Limb (tissue), 2 donors: Measurements from ENCODE around the gene PRICKLE2.

ENCODE experiments used
- DNase-seq, 2 donors: peaks; one replicate each; pipeline ENCODE4 v3.0.0-alpha.2; 2016; ENCODE audit errors: extremely low spot score in 2 of 2

Gene PRICKLE2

DNA sequence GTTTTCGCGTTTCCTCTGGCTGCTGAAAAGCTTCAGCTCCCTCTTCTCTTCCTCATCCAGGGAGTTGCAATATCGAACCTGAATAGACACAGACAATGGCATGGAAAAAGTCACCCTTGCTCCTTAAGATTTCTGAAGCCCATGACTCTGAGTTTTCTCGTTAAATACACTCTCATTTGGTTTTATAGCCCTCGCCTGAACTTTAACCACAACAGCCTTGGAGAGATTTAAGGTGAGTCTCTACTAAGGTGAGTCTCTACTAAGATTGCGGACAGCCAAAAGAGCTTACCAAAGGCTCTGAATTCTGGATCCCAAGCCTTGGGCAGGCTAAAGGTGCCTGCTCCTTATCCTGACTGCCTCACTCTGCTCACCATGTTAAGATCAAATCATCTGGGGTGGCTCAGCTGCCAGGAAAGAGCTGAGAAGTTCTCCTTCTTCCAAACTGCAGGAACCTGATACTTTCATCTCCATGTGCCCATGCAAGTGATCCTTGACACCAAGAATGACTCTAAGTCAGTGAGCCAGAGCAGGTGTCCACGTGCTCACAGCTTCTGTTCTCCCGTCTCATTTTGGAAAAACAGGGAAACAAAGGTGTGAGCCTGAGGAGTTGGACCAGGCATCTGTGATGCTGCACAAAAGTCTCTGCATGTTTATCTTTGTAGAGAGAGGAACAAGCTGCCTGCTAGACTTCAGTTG lies 65.1 kb downstream of the PRICKLE2 start:
- DNase-seq = no peak

DNA sequence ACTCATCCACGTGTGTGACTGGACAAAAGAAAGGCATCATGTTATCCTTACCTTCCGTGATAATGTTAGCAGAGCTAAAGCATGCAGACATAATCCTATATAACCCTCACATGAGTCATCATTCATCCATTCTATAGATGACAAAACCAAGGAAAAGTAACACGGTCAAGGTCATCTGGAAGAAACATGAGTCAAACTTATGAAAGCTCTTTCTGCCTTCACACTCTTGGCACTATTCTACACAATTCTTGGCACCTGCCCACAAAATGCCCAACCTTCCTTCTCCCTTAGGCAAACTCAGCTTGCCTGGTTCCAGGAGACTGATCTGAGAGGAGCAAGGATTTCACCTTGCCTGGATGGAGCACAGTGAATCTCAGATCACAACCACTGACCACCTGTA lies 66.9 kb downstream of the PRICKLE2 start:
- DNase-seq = no peak

DNA sequence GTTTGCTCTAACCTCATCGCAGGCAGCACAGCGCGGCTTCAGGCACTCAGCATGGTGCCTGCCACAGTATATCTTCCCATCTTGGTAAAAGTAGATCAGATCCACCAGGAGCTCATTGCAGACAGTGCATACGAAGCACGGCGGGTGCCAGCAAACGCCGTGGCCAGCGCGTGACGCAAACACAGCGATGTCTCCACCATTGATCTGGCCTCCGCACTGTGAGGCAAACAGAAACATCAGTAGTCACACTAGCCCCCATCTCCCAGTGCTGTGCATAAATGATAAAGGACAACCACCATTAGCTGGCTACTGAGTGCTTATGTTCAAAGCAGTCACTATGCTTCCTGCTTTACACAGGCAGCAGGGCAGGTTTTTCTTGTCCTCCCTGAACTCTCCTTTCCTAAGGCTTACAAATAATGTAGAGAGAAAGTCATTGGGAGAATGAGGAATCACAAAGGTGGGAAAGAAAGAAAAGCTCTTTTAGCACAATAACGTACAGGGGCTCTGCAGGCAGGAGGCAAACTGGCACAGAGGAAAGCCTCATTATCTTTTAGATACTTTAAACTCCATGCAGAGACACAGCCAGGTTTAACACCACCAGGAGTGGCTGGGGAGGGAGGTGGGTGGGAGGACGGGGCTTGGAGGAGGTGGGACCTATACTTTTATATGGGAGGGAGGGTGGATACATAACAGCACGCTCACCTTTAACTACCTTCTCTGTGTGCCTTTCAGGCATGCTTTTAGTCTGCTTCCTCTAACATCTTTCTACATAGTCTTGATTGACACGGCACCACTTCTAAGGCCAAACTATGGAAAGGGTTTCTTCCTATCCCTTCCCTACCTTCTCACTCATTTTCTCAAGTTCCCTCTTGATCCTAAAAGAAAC lies 67.9 kb downstream of the PRICKLE2 start:
- DNase-seq = no peak

DNA sequence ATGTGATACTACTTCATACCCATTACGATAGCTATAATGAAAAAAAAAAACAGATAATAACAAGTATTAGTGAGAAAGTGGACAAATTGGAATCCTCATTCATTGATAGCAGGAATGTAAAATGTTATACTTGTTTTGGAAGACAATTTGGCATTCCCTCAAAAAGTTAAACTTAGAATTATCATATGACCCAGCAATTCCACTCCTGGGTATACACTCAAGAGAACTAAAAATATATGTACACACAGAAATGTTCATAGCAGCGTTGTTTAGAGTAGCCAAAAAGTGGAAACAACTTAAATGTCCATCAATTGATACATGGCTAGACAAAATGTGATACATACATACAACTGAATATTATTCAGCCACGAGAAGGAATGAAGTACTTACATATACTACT lies 69.9 kb downstream of the PRICKLE2 start:
- no peak for DNase-seq

DNA sequence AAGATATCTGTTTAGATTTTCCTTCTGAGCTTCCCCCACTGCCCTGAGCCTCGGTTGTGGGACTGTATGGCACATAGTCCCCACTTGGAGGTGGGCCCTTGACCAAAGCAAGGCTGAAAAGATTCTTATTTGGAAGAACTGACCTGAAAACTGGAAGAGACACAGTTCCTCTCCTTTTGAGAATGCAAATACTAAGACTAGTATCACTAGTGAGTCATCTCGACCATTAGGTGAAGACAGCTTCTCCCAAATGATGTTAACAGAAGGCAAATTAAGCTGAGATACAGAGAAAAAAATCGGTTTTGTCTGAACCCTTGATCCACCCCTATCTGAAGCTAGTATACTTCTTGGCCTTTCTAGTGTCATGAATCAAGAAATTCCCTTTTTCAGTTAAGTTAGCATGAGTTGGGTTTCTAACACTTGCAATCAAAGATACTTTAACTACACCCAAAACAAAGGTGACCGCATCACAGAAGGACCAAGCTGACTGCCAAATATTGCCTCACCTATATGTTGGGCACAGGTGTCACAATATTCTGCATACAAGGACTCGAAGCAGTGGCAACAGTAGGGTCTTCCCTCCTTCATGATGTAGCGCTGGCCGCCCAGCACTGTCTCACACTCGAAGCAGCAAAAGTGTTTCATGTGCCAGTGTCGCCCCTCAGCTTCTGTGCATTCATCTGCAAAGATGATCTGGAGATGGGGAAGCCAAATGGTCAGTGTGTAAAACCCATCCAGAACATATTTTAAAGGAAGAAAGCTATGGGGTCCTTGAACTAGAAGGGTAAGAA lies 72.4 kb downstream of the PRICKLE2 start:
- DNase-seq = no peak

DNA sequence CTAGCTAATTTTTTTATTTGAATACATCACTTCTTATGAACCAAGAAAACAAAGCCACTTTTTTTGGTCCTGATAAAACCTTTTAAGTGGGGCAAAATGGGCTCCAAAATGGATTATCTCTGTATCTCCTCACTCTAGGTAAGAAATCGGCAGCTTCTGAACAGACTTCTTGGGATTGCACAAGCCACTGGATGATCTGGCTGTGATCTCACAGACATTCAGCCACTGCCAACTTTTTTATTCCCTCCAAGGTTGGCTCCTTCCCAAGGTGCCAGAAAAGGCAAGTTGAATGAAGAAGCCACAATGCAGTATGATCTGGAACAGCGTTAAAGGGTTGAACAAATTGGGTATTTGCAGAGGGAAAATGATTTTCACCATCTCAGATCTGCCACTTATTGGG lies 73.2 kb downstream of the PRICKLE2 start:
- no peak for DNase-seq

DNA sequence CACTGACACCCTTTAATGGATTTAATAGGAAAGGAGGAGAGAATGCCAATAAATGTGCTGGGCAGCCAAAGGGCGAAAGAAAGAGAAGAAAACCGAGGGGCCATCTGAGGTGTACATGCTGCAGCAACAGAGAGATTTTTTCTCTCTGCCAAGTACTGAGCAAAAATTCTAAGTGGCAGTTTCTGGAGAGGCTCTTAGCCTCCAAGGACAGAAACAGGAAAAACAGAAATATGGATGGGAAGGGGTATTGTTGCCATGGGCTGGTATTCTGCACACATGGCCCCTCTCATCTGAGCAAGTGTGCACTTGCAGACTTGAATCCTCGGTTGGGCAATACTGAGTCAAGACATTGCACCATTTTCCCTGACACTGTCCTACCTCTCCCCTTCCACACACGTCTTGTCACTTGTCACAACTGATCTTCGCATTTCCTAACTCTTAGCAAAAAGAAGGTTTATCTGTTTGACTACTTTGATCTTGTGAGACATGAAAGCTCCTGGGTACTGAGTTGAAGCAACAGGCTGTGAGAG lies 73.9 kb downstream of the PRICKLE2 start:
- DNase-seq = no peak

DNA sequence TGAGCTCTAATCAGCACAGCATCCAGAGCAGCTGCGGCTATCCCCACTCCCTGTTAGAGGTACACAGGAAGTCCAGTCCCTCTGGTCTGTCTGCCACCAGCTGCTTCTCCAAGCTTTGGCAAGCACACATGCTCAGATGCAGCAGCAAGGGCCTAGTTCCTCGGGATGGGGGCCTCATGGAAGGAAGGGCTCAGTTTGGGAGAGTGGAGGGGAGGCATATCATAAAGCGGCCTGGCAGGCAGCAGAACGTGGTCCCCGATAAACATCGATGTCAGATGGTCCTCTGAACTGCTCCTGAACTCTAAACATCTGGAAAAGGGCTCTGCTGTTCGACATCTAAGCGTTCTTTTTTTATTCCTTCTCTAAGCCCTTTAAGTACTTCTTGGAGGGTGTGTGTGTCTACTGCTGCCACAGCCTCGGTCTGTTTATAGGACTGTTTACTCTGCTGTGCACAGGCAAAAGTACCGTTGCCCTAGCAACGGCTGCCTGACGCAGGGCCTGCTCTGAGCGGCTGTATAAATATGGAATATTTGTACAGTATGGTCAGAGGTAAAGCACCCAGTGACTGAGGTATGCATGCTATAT lies 74.6 kb downstream of the PRICKLE2 start:
- DNase-seq = peak; percentile 81 to 97

DNA sequence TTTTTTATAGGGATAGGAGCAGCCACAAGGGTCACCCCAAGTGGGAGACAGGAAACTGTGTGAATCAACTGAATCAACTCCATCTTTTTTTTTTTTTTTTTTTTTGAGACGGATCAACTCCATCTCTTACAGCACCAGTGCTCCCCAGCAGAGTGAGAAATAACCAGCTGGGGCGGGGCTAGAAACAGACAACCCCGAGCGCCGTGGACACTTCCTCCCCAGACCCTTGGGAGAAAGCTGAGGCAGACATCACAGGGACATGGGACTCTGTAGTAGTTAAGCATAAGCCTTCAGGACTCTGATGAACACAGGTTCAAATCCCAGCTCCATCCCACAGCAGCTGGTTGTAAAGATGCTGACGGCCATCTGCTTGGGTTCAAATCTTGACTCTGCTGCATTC lies 75.4 kb downstream of the PRICKLE2 start:
- DNase-seq = no peak

DNA sequence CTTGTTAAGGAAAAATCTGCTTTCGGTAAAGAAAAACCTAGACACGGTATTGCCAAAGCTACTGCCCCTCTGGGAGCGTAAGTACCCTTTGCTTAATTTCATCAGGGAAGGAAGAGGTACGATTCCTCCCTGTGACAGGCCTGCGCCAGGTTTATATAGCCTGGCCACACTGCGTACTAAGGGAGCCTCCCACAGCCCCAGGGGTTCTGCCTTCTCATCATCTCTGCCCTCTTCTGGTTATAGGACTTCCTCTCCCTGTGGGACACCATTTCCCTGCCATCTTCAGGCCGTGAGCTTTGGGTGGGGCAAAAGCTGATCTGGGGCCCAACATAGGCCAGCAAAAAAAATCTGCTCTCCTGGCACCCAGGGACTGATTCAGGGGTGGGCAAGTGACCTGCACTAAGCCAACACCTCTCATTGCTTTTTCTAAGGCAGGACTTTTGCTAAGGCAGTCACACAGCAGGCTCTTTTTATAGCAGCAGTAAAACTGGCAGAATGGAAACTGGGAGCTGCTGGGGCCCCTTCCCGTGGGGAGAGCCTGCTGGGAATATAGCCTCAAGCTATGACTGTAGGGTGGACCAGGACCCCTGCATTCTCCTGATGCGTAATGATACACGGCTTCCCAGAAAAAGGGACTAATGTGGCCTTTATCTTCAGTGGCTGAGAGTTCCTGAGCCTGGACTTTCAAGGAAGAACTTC lies 76.2 kb downstream of the PRICKLE2 start:
- no peak for DNase-seq

DNA sequence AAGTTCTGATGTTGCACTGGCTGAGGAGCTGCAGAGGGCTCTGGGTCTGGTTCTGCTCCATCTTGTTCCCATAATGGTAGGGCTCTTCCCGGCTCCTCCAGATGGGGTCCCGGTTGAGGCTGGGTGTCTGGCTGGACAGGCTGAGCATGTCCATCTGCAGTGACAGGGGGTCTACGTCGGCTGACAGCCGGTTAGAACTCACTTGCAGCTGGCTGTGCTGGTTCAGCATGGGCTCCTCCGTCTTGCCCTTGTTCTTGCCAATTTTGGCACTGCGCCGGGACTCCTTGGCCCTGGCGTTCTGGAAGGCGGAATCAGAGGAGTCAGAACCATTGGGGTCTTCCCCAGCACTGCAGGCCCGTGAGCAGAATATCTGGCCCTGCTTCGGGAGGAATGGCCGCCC lies 78.1 kb downstream of the PRICKLE2 start:
- DNase-seq = no peak

DNA sequence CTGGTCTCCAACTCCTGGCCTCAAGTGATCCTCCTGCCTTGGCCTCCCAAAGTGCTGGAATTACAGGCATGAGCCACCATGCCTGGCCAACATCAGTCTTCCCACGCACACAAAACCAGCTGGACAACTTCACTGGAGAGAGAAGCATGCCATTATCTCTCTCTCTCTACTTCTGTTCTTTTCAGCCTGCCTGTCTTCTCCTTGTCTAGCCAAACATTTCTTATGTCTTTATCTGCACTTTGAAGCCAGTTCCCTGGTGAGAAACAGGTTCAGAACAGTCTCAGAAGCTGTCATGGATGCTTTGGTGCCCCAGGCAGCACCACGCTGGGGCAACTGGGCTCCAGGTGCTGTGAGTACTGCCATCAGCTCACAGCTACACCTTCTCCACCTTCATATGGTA lies 79.8 kb downstream of the PRICKLE2 start:
- no peak for DNase-seq

DNA sequence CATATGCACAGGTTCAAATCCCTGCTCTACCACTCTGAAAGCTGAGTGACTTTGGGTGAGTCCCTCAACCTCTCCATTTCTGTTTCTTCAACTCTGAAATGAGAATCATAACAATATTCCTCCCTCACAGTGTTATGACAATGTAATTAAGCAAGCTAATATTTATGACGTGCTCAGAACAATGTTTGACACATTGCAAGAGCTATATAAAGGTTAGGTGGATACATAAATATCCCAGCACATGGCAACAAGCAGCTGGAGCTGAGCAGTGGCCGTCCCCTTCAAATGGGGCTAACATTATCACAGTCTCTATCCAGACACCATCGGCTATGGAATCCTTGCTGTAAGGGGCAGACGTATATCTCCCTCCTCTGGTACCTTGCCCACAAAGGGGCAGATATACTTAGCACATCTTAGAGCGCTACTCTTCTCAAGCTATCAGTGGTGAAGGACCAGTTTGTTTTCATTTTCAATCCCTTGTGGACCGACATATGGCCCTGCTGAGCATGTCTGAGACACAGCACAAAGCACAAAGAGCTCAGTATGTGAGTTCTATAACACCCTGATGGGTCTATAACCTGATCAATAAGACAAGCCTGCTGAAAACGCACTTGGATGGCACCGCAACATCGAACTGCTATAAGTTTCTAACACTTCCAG lies 80.9 kb downstream of the PRICKLE2 start:
- DNase-seq = no peak

DNA sequence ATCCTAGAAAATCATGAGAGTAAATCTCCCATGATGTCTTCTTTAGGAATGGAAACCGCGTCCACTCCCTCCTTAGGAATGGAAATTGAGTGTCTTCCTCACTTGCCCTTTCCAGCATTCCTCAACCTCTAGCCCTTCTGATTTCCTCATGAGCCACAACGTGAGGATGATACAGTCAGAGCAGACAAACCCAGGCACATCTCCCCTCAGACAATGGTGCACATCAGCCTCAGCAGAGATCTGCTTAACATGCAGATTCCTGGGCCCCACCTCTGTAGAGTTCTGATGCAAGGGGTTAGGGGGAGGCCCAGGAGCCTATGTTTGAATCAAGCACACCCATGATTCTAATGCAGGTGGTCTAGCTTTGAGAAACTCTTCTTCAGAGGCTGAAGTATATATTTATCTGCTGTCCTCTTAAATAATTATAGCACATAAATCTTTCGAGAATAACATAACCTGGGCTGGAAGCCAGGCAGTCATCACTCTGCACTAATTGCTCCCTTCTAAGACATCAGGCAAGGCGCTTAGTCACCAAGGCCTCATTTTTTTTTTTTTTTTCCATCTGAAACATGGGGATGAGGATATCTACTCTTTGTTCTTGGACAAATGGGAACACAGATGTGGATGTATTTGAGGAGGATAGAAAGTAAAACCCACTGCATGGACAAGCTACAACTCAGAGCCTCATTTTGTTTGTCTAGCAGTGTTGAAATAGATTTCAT lies 81.7 kb downstream of the PRICKLE2 start:
- no peak for DNase-seq

DNA sequence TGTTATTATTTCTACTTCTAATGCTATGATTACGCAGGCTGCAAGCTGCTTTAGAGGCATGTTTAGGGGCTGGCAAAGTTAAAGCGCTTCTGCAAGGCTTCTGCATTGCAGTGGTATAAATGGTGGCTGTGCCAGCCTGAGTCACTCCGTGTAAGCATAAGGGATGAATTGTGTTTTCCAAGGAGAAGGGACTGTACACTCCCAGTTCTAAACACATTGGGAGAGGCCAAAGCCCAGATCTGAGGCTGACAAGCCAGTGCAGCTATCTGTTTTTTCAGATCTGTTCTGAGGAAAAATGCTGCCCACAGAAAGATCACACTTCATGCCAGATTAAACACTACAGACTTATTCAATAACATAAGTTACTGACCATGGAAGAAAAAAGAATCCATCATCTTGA lies 83.8 kb downstream of the PRICKLE2 start:
- no peak for DNase-seq

DNA sequence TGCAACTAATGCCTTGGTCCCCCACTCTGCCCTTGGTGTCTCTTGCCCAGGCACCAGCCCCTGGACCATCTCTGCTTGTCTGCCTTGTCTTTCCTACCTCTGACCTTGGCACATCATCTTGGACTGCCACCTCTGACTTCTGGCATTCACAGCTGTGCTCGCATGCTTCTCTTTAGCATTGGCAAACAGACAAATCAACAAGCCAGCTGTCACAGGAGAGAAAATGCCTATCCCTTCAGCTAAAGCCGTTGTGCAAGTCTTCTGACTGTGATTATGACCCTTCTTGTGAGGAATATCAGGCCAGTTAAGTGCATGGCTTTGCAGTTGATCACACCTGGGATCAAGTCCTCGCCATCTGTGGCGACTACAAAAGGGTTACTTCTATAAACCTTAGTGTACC lies 84.6 kb downstream of the PRICKLE2 start:
- DNase-seq = no peak

DNA sequence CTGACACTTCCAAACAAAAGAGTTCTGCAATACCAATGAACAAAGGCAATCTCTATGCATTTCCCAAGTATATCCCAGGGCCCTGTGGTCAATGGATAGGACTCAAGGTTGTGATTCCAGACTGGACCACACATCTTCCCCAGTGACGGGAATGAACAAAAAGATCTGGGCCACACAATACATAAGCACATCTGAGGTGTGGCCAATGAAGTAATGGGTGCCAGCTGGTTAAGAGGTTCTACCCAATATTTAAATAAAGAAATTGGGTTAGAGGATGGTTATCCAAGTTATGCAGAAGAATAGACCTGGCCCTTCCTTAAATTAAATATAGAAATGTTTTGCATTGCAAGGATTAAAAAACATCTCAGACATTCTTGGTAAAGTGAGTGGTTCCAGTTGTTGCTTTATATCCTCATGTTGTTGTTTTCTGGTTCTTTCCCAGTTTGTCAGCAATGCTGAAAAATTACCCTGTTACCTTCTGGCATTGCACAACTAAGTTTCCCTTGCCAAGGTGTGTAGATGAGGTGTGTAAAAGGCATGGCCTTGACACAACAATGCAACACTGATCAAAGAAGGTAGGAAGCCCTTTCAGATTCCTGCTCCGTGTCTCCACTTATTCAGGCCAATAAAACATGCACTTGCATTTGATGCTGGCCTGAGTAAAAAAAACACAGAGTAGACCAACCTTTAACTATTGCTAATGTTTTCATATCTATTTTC lies 86.5 kb downstream of the PRICKLE2 start:
- no peak for DNase-seq

DNA sequence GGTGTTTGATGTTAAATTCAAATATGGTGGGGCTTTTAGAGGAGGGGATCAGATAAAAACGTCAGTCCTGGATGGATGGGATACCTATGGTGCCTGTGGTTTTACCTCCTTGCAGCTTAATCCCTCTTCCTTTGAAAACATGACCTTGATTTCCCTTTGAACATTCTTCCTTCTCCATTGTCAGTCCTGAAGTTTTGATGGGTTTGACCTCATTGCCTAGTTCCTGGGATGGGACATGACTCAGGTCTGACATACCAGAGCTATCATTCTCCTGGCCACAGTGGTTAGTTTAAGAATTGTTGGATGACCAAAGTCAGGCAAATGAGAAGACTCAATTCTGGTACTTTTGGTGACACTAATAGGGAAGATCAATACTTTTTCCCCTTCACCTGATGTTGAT lies 87.2 kb downstream of the PRICKLE2 start:
- no peak for DNase-seq

DNA sequence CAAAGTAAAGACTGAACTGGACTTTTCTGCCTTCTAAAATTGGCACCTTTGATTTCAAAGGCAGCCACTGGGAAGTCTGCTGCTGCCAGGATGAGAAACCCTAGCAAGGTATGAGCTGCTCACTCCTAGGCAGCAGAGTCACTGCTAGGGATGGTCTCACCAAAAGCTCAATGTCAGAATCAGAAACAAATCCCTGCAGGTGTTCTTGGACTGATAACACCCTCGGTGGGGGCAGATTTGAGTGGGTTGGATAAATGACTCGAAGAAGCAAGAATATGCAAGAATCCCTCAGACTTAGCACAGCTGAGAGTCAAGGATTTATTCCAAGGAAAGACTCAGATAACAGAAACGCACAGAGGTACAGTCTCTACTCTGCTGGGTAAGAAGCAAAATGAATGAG lies 90.4 kb downstream of the PRICKLE2 start:
- no peak for DNase-seq
